Upper lobe of left lung (tissue), 6 donors: Measurements from ENCODE around the gene ROCK2. TPM values are rescaled to one million over a fixed set of nuclear protein-coding genes. Genes with fewer than 3 reads are reported as not detected.
"Not testable (repeated sequence)": the region's sequence is repeated elsewhere in the genome, so short reads cannot be mapped to it uniquely, and the experiment has no call there.

Experiments
- ATAC-seq, 2 donors: fragments of 200-7000 bp; cut with Tn5 transposase; one replicate each; pipeline ENCODE4 v1.9.1; 2022; ENCODE audit warnings: mild to moderate bottlenecking in 2 of 2, moderate library complexity in 2 of 2; ENCODE audit not compliant: low FRiP score in 2 of 2
- DNase-seq, 2 donors: peaks; one replicate each; pipeline ENCODE4 v3.0.0-alpha.2; 2019 to 2020
- H3K27ac ChIP-seq, 4 donors: fragments of 200-600 bp; sonication (generic); one replicate each; pipeline ENCODE4 v1.5.1; 2016 to 2019
- H3K27me3 ChIP-seq, 4 donors: fragments of 200-600 bp; sonication (generic); one replicate each; pipeline ENCODE4 v1.5.1; 2017 to 2019
- H3K36me3 ChIP-seq, 4 donors: fragments of 200-600 bp; sonication (generic); one replicate each; pipeline ENCODE4 v1.5.1; 2016 to 2019
- H3K4me1 ChIP-seq, 4 donors: fragments of 200-600 bp; sonication (generic); one replicate each; pipeline ENCODE4 v1.5.1; 2018 to 2019
- H3K4me3 ChIP-seq, 4 donors: fragments of 200-600 bp; sonication (generic); one replicate each; pipeline ENCODE4 v1.5.1; 2017 to 2019; ENCODE audit warnings: mild to moderate bottlenecking in 2 of 4, moderate library complexity in 1 of 4
- H3K9me3 ChIP-seq, 4 donors: fragments of 200-600 bp; sonication (generic); one replicate each; pipeline ENCODE4 v1.5.1; 2018 to 2019
- EP300 ChIP-seq, 4 donors: sonication (generic); formaldehyde crosslinking; IDR thresholded peaks; one replicate each; pipeline ENCODE4 v1.5.1; 2017; ENCODE audit warnings: antibody characterized with exemption in 4 of 4, control low read depth in 2 of 4
- POLR2A ChIP-seq, 4 donors: fragments of 450-650 bp; IDR thresholded peaks; one replicate each; pipeline ENCODE4 v1.5.1; 2016 to 2017; ENCODE audit warnings: antibody characterized with exemption in 4 of 4, mild to moderate bottlenecking in 2 of 4
- POLR2AphosphoS5 ChIP-seq, 2 donors: sonication (generic); formaldehyde crosslinking; IDR thresholded peaks; one replicate each; pipeline ENCODE4 v1.5.1; 2017; ENCODE audit warnings: antibody characterized with exemption in 2 of 2
- WGBS, 2 donors: methylation state at CpG; one replicate each; pipeline ENCODE4 v1.1.5; 2017 to 2018; 5-methylcytosine and 5-hydroxymethylcytosine counted together
- total RNA-seq, 6 donors: library from RNA; depleted of rRNA in 4 of 6; stranded (reverse); fragments of >200 nt in 4 of 6; gene quantifications; one replicate each; pipeline versions ENCODE4 v1.1.0 to v1.2.1, GENCODE V29; 2016 to 2021
- TF ChIP-seq, protein P1 (sequence below), 6 experiments: fragments of 450-650 bp in 4 of 6; fragments of 200-600 bp in 2 of 6; sonication (generic) in 2 of 6; IDR thresholded peaks; one replicate each; pipeline ENCODE4 v1.5.1; 2016 to 2019; ENCODE audit warnings: antibody characterized with exemption in 6 of 6
- donor health status: DM: no; HTN: no; CAD: no; lungs with moderate emphysema.
- donor health status: DM: no; HTN: yes; CAD: no; lungs with severe emphysema.

ROCK2 gene
- total RNA-seq, 6 donors from 2014 or later = 37.6 to 99.7 (median 56.2) TPM

DNA sequence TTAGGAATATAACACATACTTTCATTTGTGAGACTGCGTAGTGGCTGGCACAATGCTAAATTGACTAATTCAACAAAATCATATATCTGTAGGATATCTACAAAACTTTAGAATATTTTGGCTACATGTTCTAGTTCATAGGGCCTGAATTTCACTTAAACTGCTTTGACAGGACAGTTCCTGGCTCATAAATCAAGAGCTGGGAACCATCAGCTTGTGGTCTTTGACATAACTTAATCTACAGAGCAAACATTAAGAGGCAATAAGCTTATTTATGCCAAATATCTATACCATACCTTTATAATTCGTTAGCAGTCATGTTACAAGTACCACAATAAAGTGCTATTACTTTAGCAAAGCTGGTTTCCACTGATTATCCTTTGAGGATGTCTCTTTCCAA is 83.5 kb downstream of the ROCK2 start:
- Histone ChIP-seq H3K27me3 (no peaks in the 10 kb centered on the region), H3K4me1 (peaks cover 0 to 7% (median 0%) of the 10 kb centered on the region in 4 donors), H3K9me3 (no peaks in the 10 kb centered on the region), H3K4me3 (no peak overlapping the region), H3K36me3 (peaks cover 0 to 6% (median 3%) of the 10 kb centered on the region in 4 donors), H3K27ac (no peak overlapping the region)
- ATAC-seq (no peak), DNase-seq (no peak)
- no peak for TF ChIP-seq POLR2AphosphoS5 (IDR thresholded peaks at IDR 0.05)
- no peak for TF ChIP-seq POLR2A (IDR thresholded peaks at IDR 0.05)
- no peak for TF ChIP-seq EP300 (IDR thresholded peaks at IDR 0.05)
- TF ChIP-seq, protein P1, sequence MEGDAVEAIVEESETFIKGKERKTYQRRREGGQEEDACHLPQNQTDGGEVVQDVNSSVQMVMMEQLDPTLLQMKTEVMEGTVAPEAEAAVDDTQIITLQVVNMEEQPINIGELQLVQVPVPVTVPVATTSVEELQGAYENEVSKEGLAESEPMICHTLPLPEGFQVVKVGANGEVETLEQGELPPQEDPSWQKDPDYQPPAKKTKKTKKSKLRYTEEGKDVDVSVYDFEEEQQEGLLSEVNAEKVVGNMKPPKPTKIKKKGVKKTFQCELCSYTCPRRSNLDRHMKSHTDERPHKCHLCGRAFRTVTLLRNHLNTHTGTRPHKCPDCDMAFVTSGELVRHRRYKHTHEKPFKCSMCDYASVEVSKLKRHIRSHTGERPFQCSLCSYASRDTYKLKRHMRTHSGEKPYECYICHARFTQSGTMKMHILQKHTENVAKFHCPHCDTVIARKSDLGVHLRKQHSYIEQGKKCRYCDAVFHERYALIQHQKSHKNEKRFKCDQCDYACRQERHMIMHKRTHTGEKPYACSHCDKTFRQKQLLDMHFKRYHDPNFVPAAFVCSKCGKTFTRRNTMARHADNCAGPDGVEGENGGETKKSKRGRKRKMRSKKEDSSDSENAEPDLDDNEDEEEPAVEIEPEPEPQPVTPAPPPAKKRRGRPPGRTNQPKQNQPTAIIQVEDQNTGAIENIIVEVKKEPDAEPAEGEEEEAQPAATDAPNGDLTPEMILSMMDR (IDR thresholded peaks at IDR 0.05) = no peak
- WGBS, 2 donors = 48 to 66% methylated on average over 2 of the region's 2 CpGs

DNA sequence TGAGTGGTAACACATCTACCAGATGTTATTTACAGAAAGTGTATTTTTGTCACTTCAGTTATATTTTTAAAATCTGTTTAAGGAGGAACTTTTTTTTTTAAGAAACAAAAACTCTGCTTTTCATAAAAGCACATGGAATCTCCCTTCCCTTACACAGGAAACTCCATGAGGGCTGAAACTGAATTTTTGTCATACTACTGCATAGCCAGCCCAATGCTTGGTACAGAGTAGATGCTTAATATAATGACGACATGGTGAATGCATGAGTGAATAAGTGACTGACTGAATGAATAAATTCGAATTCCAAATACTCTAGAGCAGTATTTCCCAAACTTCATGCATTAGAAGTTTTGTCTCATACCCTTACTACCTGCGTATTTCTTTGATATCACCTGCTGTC is 86.5 kb downstream of the ROCK2 start:
- ATAC-seq (no peak), DNase-seq (no peak)
- whole genome bisulfite sequencing, 2 donors = 92 to 93% methylated on average over 3 of the region's 3 CpGs
- Histone ChIP-seq H3K9me3 (no peaks in the 10 kb centered on the region), H3K27me3 (no peaks in the 10 kb centered on the region), H3K27ac (no peak overlapping the region), H3K36me3 (peaks cover 0 to 6% (median 3%) of the 10 kb centered on the region in 4 donors), H3K4me3 (no peak overlapping the region), H3K4me1 (peaks cover 0 to 13% (median 6%) of the 10 kb centered on the region in 4 donors)
- TF ChIP-seq, protein P1 (IDR thresholded peaks at IDR 0.05) = no peak
- TF ChIP-seq POLR2AphosphoS5 (IDR thresholded peaks at IDR 0.05) = no peak
- no peak for TF ChIP-seq POLR2A (IDR thresholded peaks at IDR 0.05)
- no peak for TF ChIP-seq EP300 (IDR thresholded peaks at IDR 0.05)

DNA sequence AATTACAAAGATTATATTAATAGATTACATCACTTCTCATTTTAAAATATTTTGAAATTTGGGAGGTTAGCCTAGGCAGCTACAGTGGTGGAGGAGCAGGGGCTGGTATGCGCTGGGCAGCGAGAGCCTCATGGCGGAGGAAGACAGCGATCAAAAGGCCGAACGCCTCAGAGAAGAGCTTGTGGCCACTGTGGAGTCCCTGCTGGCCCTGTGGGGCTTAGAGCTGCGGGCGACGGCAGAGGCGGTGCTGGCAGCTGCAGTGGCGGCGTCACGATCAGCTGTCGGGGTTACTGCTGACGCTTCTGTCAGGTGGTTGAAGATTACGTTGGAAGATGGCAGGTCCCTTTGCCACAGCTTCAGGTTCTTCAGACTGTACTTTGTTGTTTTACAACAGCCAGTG is 87.4 kb downstream of the ROCK2 start:
- 92 to 95% methylated on average over 16 of the region's 16 CpGs for WGBS, 2 donors
- H3K27ac ChIP-seq = no peak overlapping the region
- DNase-seq (peak in 1 of 2 donors; percentile 55), ATAC-seq (no peak)
- H3K27me3 ChIP-seq = no peaks in the 10 kb centered on the region
- peaks cover 0 to 13% (median 6%) of the 10 kb centered on the region in 4 donors for H3K4me1 ChIP-seq
- peaks cover 0 to 6% (median 3%) of the 10 kb centered on the region in 4 donors for H3K36me3 ChIP-seq
- TF ChIP-seq, protein P1 (IDR thresholded peaks at IDR 0.05) = no peak
- no peak for TF ChIP-seq POLR2AphosphoS5 (IDR thresholded peaks at IDR 0.05)
- no peak for TF ChIP-seq EP300 (IDR thresholded peaks at IDR 0.05)
- no peak for TF ChIP-seq POLR2A (IDR thresholded peaks at IDR 0.05)
- H3K9me3 ChIP-seq = no peaks in the 10 kb centered on the region
- H3K4me3 ChIP-seq = no peak overlapping the region

DNA sequence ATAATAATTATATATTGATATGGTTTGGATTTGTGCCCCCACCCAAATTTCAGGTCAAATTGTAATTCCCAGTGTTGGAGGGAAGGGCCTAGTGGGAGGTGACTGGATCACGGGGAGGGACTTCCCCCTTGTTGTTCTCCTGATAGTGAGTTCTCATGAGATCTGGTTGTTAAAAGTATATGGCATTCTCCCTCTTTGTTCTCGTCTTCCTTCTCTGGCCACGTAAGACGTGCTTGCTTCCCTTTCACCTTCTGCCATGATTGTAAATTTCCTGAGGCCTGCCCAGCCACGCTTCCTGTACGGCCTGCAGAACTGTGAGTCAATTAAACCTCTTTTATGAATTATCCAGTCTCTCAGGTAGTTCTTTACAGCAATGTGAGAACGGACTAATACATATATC is 88.3 kb downstream of the ROCK2 start:
- H3K4me3 ChIP-seq = no peak overlapping the region
- no peaks in the 10 kb centered on the region for H3K9me3 ChIP-seq
- H3K27ac ChIP-seq = no peak overlapping the region
- peaks cover 0 to 6% (median 3%) of the 10 kb centered on the region in 4 donors for H3K36me3 ChIP-seq
- WGBS, 2 donors = 87 to 92% methylated on average over 7 of the region's 7 CpGs
- ATAC-seq = no peak
- peaks cover 0 to 11% (median 6%) of the 10 kb centered on the region in 4 donors for H3K4me1 ChIP-seq
- TF ChIP-seq EP300 (IDR thresholded peaks at IDR 0.05) = no peak
- no peak for TF ChIP-seq POLR2AphosphoS5 (IDR thresholded peaks at IDR 0.05)
- TF ChIP-seq, protein P1 (IDR thresholded peaks at IDR 0.05) = no peak
- no peak for TF ChIP-seq POLR2A (IDR thresholded peaks at IDR 0.05)
- no peak for DNase-seq
- H3K27me3 ChIP-seq = no peaks in the 10 kb centered on the region

DNA sequence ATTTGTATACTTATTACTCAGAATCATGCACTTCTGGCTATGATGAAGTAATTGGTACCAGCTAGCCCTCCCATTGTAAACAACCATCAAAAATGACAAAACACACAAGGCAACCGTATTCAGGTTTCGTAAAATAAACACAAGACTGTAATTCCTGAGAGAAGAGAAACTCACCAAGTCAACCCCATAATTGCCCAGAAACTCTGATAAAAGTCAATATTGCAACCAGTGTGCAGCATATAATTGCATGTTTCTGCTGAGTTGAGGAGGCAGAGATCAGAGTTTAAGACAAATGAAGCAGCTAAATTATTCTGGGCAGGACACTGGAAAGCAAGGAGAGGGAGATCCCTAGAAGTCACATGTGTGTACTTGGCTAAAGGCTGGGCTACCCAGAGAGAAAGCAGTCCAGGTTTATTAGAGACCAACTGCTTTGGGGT is 90.3 kb downstream of the ROCK2 start:
- DNase-seq (no peak), ATAC-seq (no peak)

DNA sequence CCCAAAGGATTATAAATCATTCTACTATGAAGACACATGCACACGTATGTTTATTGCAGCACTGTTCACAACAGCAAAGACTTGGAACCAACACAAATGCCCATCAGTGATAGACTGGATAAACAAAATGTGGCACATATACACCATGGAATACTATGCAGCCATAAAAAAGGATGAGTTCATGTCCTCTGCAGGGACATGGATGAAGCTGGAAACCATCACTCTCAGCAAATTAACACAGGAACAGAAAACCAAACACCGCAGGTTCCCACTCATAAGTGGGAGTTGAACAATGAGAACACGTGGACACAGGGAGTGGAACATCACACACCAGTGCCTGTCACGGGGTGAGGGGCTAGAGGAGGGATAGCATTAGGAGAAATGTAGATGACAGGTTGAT is 92.0 kb downstream of the ROCK2 start:
- not testable (repeated sequence) for DNase-seq, H3K4me3 ChIP-seq, H3K27ac ChIP-seq, H3K27me3 ChIP-seq, ATAC-seq, H3K9me3 ChIP-seq
- WGBS, 2 donors = 93 to 96% methylated on average over 4 of the region's 4 CpGs
- Histone ChIP-seq H3K36me3 (peaks cover 0 to 21% (median 5%) of the 10 kb centered on the region in 4 donors), H3K4me1 (peaks cover 0 to 12% (median 9%) of the 10 kb centered on the region in 4 donors)

More for the DNA sequence above, 90.3 kb downstream of the ROCK2 start:
- no peaks in the 10 kb centered on the region for H3K27me3 ChIP-seq
- H3K9me3 ChIP-seq = no peaks in the 10 kb centered on the region
- no peak overlapping the region for H3K27ac ChIP-seq
- H3K4me1 ChIP-seq = peaks cover 0 to 12% (median 9%) of the 10 kb centered on the region in 4 donors
- 39 to 46% methylated on average over 2 of the region's 2 CpGs for WGBS, 2 donors
- TF ChIP-seq, protein P1 (IDR thresholded peaks at IDR 0.05) = no peak
- no peak for TF ChIP-seq POLR2AphosphoS5 (IDR thresholded peaks at IDR 0.05)
- TF ChIP-seq EP300 (IDR thresholded peaks at IDR 0.05) = no peak
- TF ChIP-seq POLR2A (IDR thresholded peaks at IDR 0.05) = no peak
- peaks cover 0 to 10% (median 3%) of the 10 kb centered on the region in 4 donors for H3K36me3 ChIP-seq
- H3K4me3 ChIP-seq = no peak overlapping the region
